Liver (tissue), 3 donors: ENCODE data around the gene KRTAP10-3.

ENCODE experiments used
- RAD21 ChIP-seq, 2 donors: IDR thresholded peaks; 2 replicates each; pipeline ENCODE4 v1.6.1; 2016; ENCODE audit warnings: antibody characterized with exemption in 2 of 2, mild to moderate bottlenecking in 2 of 2
- REST ChIP-seq: IDR thresholded peaks from 2 replicates; pipeline ENCODE4 v1.6.1; 2016; ENCODE audit warnings: antibody characterized with exemption, mild to moderate bottlenecking
- TF ChIP-seq, protein P1 (sequence below): fragments of 150-350 bp; IDR thresholded peaks from 2 replicates; pipeline ENCODE4 v1.5.1; 2017; ENCODE audit warnings: improper control_type of control experiment, low read depth, low read length; ENCODE audit not compliant: missing input control
- donor health status: healthy.
- donor health status: healthy.

GRCh38 chr21:44515359-44516165, 43.0 kb downstream of the KRTAP10-3 start:
- TF ChIP-seq, protein P1, sequence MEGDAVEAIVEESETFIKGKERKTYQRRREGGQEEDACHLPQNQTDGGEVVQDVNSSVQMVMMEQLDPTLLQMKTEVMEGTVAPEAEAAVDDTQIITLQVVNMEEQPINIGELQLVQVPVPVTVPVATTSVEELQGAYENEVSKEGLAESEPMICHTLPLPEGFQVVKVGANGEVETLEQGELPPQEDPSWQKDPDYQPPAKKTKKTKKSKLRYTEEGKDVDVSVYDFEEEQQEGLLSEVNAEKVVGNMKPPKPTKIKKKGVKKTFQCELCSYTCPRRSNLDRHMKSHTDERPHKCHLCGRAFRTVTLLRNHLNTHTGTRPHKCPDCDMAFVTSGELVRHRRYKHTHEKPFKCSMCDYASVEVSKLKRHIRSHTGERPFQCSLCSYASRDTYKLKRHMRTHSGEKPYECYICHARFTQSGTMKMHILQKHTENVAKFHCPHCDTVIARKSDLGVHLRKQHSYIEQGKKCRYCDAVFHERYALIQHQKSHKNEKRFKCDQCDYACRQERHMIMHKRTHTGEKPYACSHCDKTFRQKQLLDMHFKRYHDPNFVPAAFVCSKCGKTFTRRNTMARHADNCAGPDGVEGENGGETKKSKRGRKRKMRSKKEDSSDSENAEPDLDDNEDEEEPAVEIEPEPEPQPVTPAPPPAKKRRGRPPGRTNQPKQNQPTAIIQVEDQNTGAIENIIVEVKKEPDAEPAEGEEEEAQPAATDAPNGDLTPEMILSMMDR = no peak
- TF ChIP-seq REST = no peak
- TF ChIP-seq RAD21 (IDR thresholded peaks at IDR 0.05) = no peak
